Caco-2 (cell line): ENCODE measurements around the gene GGT5. TPM values are rescaled to one million over a fixed set of nuclear protein-coding genes. Genes with fewer than 3 reads are reported as not detected.
"Not testable (repeated sequence)": the region's sequence is repeated elsewhere in the genome, so short reads cannot be mapped to it uniquely, and the experiment has no call there.

Source experiments
- BruUV-seq: library from RNA; stranded (reverse); fragments of 400-500 nt; replicated peaks from 2 replicates; lab custom pipeline; 2021; lab: Mats Ljungman, UMichigan
- CTCF ChIA-PET: fragments of 300-600 bp; sonication (Branson Sonifier 250); formaldehyde crosslinking; loops from one replicate; lab custom pipeline; 2022; ENCODE audit warnings: antibody characterized with exemption; lab: Charles Lee
- POLR2A ChIA-PET: fragments of 300-600 bp; sonication (Branson Sonifier 250); formaldehyde crosslinking; loops from one replicate; lab custom pipeline; 2022; ENCODE audit warnings: antibody characterized with exemption; lab: Charles Lee
- DNase-seq, 2 experiments: peaks; one replicate each; pipeline versions ENCODE4 v3.0.0 to v3.0.0-alpha.2; 2020 to 2022
- H3K27me3 ChIP-seq: replicated peaks from 2 replicates; pipeline ENCODE4 v1.6.0; 2011; ENCODE audit warnings: low read length; ENCODE audit not compliant: control insufficient read depth, insufficient read depth
- H3K36me3 ChIP-seq: 2 replicates; pipeline ENCODE4 v1.5.1; 2011; ENCODE audit warnings: low read length; ENCODE audit not compliant: control insufficient read depth, insufficient read depth
- H3K4me1 ChIP-seq: fragments of 250-450 bp; sonication (Bioruptor Pico); 2 replicates; pipeline ENCODE4 v1.5.1; 2020; ENCODE audit warnings: mild to moderate bottlenecking
- H3K4me3 ChIP-seq: 2 replicates; pipeline ENCODE4 v1.5.1; 2011; ENCODE audit warnings: low read depth, mild to moderate bottlenecking, control low read depth, low read length
- H3K9me3 ChIP-seq: fragments of 250-450 bp; sonication (Bioruptor Pico); 2 replicates; pipeline ENCODE4 v1.5.1; 2020; ENCODE audit warnings: mild to moderate bottlenecking, moderate library complexity
- H3K27ac Mint-ChIP-seq: one replicate; pipeline ENCODE4 v1.8.0; 2022; ENCODE audit warnings: mixed read lengths; ENCODE audit not compliant: unreplicated experiment
- H3K27me3 Mint-ChIP-seq: one replicate; pipeline ENCODE4 v1.8.0; 2022; ENCODE audit warnings: mixed read lengths; ENCODE audit not compliant: insufficient read depth, unreplicated experiment
- H3K36me3 Mint-ChIP-seq: one replicate; pipeline ENCODE4 v1.8.0; 2022; ENCODE audit warnings: mild to moderate bottlenecking, mixed read lengths; ENCODE audit not compliant: insufficient read depth, unreplicated experiment
- H3K4me1 Mint-ChIP-seq: one replicate; pipeline ENCODE4 v1.8.0; 2022; ENCODE audit warnings: low read depth, mixed read lengths; ENCODE audit not compliant: unreplicated experiment
- H3K4me3 Mint-ChIP-seq: one replicate; pipeline ENCODE4 v1.8.0; 2022; ENCODE audit warnings: mild to moderate bottlenecking, moderate library complexity, mixed read lengths; ENCODE audit not compliant: unreplicated experiment
- H3K9me3 Mint-ChIP-seq: one replicate; pipeline ENCODE4 v1.8.0; 2022; ENCODE audit warnings: mixed read lengths; ENCODE audit not compliant: unreplicated experiment
- CTCF ChIP-seq, 2 experiments: fragments of 200-600 bp in 1 of 2; IDR thresholded peaks; 1 replicate in 1 of 2; 2 replicates in 1 of 2; pipeline versions ENCODE4 v1.5.1 to v1.8.0; 2011 to 2022; ENCODE audit warnings: antibody characterized with exemption in 1 of 2, control low read depth in 1 of 2, inconsistent platforms in 1 of 2, low read depth in 1 of 2, low read length in 1 of 2, mild to moderate bottlenecking in 1 of 2, moderate library complexity in 1 of 2; ENCODE audit not compliant: insufficient read depth in 1 of 2, severe bottlenecking in 1 of 2, unreplicated experiment in 1 of 2
- intact Hi-C: fragments of 100-400 bp; cut with micrococcal nuclease; formaldehyde crosslinking; loops from one replicate; pipeline ENCODE4 v1.10.0; 2022; ENCODE audit not compliant: unreplicated experiment
- total RNA-seq: library from RNA; stranded (reverse); gene quantifications from 2 replicates; pipeline ENCODE4 v1.2.3, GENCODE V29; 2022

GGT5 gene
- total RNA-seq, 1 experiment from 2014 or later = 0.66 TPM

DNA sequence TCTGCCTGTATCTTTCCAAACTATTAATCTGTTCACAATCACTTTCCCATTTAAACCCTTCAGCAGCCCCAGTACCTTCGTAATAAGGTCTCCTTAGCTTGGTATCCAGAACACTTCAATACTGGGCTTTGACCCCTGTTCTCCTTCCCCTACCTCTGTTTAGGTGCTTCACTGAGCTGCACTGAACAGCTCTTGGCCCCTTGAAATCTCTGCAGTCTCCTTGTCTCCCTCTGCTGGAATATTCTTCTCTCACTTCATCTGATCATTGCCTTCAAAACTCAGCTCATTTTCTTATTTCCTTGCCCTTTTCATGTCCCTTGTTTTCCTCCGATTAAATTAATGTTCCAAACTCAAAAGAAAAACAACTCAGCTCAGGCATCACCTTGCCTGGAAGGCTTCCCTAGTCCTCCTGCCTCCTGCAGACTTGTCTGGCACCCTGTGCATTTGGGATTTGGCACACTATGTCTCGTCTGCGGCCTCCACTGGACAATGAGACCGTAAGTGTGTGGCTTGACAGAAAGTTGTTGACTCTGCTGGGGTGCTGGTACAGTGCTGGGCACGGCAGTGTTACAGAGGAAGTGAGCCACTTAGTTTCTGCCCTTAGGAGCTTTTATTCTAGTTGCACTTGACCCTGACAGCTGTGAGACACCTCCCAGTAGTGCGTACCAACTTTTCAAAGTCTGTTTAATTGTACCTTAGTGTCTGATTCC lies 30.0 kb upstream of the GGT5 start:
- CTCF ChIA-PET, H3K27me3 ChIP-seq, H3K9me3 ChIP-seq, BruUV-seq, H3K4me3 ChIP-seq, H3K4me1 Mint-ChIP-seq, H3K4me3 Mint-ChIP-seq, DNase-seq, H3K9me3 Mint-ChIP-seq, H3K36me3 ChIP-seq, H3K27ac Mint-ChIP-seq, H3K4me1 ChIP-seq, H3K27me3 Mint-ChIP-seq, intact Hi-C loops: not testable (repeated sequence)
- peak in 1 of 2 experiments; percentile 25 for TF ChIP-seq CTCF (IDR thresholded peaks at IDR 0.05; ENCODE audit: insufficient read depth in 1 of 2, low read depth in 1 of 2, low read length in 1 of 2, severe bottlenecking in 1 of 2, unreplicated experiment in 1 of 2)
- peaks cover 20% of the 10 kb centered on the region for H3K36me3 Mint-ChIP-seq
- POLR2A ChIA-PET = interaction anchor here (0.5 kb wide), 1 partner anchor 68 kb away, joined by 3 read pairs; no protein-coding TSS in a partner anchor

DNA sequence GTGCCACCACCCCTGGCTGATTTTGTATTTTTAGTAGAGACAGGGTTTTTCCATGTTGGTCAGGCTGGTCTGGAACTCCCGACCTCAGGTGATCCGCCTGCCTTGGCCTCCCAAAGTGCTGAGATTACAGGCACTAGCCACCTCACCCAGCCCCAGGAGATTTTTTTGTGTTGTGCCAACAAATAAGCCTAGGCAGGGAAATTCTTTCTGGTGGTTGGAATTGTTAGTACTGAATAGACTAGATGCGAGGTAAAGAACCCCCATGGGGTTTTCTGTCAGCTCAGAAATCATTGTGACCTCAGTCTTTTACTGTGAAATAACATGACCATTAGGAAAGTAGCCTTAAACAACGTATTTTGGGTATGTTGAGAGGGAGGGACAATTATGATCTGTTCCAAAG lies 29.0 kb upstream of the GGT5 start:
- H3K27ac Mint-ChIP-seq, H3K27me3 ChIP-seq, CTCF ChIA-PET, DNase-seq, H3K9me3 ChIP-seq, H3K27me3 Mint-ChIP-seq, H3K4me3 ChIP-seq, H3K36me3 ChIP-seq, H3K4me1 Mint-ChIP-seq, H3K9me3 Mint-ChIP-seq, POLR2A ChIA-PET, H3K4me3 Mint-ChIP-seq, BruUV-seq, intact Hi-C loops, H3K4me1 ChIP-seq: not testable (repeated sequence)
- peaks cover 20% of the 10 kb centered on the region for H3K36me3 Mint-ChIP-seq

DNA sequence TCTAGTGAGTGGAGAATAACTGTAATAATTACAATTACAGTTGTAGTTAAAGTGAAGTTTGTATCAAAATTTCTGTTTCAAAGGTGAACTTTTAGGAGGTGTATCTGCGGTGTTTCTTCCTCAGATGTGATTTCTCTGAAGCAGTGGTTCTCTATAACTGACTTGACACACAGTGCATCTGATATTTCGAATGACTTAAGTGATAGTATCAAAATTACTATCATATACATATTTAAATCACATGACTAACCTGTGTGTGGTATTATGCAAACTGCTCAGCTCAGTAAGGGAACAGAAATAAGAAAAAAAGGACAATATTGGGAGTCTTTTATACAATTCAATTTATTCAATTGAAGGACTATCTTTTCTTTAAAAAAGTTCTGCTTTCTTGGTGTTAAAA lies 28.1 kb upstream of the GGT5 start:
- DNase-seq, H3K4me1 ChIP-seq, POLR2A ChIA-PET, BruUV-seq, CTCF ChIA-PET, H3K36me3 ChIP-seq, H3K27me3 ChIP-seq, intact Hi-C loops, H3K4me3 ChIP-seq, H3K4me3 Mint-ChIP-seq, H3K9me3 Mint-ChIP-seq, H3K4me1 Mint-ChIP-seq, H3K27ac Mint-ChIP-seq, H3K27me3 Mint-ChIP-seq, H3K9me3 ChIP-seq: not testable (repeated sequence)
- H3K36me3 Mint-ChIP-seq = peaks cover 20% of the 10 kb centered on the region

DNA sequence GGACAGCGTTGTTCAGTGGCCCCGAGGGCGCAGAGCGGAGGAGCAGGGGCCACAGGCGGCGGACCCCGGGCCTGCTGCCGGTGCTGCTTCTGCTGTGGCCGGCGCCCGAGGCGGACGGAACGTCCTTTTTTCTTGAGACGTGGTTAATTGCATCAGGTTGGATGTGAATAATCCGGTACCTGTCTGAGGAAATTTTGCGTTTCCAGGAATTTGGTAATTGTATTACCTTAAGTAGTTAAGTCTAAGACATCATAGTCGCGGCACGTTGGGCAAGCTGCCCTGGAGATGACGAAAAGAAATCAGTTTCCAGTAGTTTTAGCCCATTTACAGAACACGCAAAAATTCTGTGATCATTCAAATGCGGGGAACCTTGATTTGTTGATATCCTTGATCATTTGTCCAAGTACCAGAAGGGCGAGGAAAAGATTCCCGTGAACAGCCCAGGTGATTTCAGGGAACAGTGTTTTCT lies 26.5 kb upstream of the GGT5 start:
- H3K36me3 Mint-ChIP-seq = peaks cover 14% of the 10 kb centered on the region
- no peaks in the 10 kb centered on the region for H3K27me3 Mint-ChIP-seq
- Histone ChIP-seq H3K27me3 (no peaks in the 10 kb centered on the region), H3K36me3 (no peaks in the 10 kb centered on the region), H3K4me3 (peak overlapping the region; percentile 100), H3K4me1 (no peaks in the 10 kb centered on the region), H3K9me3 (no peaks in the 10 kb centered on the region)
- peak overlapping the region; percentile 87 for H3K27ac Mint-ChIP-seq
- CTCF ChIA-PET = interaction anchor here (1.0 kb wide), 1 partner anchor 250 kb away, joined by 3 read pairs; no protein-coding TSS in a partner anchor
- POLR2A ChIA-PET = interaction anchor here (0.6 kb wide), 1 partner anchor 121 kb away, joined by 3 read pairs; no protein-coding TSS in a partner anchor
- TF ChIP-seq CTCF (IDR thresholded peaks at IDR 0.05; ENCODE audit: insufficient read depth in 1 of 2, low read depth in 1 of 2, low read length in 1 of 2, severe bottlenecking in 1 of 2, unreplicated experiment in 1 of 2) = no peak
- intact Hi-C loops = no loop called here
- peaks cover 10% of the 10 kb centered on the region for H3K4me1 Mint-ChIP-seq
- no peaks in the 10 kb centered on the region for H3K9me3 Mint-ChIP-seq
- no peak for DNase-seq
- H3K4me3 Mint-ChIP-seq = peak overlapping the region; percentile 91
- no TSS peak for BruUV-seq
